ENCODE results near the gene PRC1. TPM values are rescaled to one million over a fixed set of nuclear protein-coding genes. Genes with fewer than 3 reads are reported as not detected.
A peak's percentile ranks its signal among the peaks of the same experiment; 100 is the strongest.

Gene PRC1
- total RNA-seq, 1 experiment from 2014 or later: 125 TPM

DNA sequence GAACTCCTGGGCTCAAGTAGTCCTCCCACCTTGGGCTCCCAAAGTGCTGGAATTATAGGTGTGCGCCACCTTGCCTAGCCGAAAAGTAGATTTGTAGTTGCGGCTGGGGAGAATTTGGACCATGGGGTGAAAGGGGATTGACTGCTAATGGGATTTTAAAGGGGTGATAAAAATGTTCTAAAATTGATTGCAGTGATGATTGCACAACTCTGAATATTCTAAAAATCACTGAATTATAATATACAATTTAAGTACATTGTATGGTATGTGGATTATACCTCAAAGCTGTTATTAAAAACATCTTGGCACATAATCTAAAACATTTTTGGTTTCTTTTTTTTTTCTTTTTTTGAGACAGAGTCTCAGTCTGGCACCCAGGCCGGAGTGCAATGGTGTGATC, 3.9 kb downstream of the PRC1 start:
- BruUV-seq (replicated peaks): no TSS peak
- DNase-seq (ENCODE audit: unreplicated experiment): no peak
- ChIA-PET CTCF (interaction anchor here (0.8 to 7.1 kb wide), 2 partner anchors 33 to 43 kb away, joined by 4 to 65 read pairs; no protein-coding TSS in a partner anchor), POLR2A (interaction anchor here (1.4 to 4.5 kb wide), 4 partner anchors 32 to 55 kb away, joined by 5 to 20 read pairs (median 6); partner anchors contain the start of genes RCCD1, UNC45A and VPS33B)
- Mint-ChIP-seq H3K9me3 (ENCODE audit: unreplicated experiment) (no peaks in the 10 kb centered on the region), H3K4me1 (ENCODE audit: insufficient read depth, unreplicated experiment) (peaks cover 26% of the 10 kb centered on the region), H3K36me3 (ENCODE audit: insufficient read depth, unreplicated experiment) (peaks cover 6% of the 10 kb centered on the region), H3K4me3 (ENCODE audit: unreplicated experiment) (no peak overlapping the region), H3K27me3 (ENCODE audit: insufficient read depth, unreplicated experiment) (no peaks in the 10 kb centered on the region), H3K27ac (ENCODE audit: low read depth, unreplicated experiment) (no peak overlapping the region)
- no peak for TF ChIP-seq CTCF (IDR thresholded peaks at IDR 0.05; ENCODE audit: unreplicated experiment)
- intact Hi-C loops (cut with micrococcal nuclease): no loop called here

DNA sequence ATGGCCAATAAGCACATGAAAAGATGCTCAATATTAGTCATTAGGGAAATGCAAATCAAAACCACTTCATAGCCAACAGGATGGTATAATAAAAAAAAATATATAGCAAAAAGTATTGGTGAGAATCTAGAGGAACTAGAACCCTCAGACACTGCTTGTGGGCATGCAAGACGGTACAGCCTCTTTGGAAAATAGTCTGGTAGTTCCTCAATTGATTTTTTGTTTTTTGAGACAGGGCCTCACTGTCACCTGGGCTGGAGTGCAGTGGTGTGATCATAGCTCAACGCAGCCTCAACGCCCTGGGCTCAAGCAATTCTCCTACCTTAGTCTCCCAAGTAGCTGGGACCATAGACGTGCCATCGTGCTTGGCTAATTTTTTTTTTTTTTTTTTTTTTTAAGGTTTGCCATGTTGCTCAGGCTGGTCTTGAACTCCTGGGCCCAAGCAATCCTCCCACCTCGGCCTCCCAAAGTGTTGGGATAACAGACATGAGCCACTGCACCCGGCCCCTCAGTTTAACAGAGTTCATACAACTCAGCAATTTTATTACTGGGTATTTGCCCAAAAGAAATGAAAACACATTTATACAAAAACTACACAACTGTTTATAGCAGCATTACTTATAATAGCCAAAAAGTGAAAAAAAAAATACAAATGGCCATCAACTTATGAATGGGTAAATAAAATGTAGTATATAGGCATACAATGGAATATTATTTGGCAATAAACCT, 5.1 kb downstream of the PRC1 start:
- CTCF ChIA-PET: interaction anchor here (0.7 to 7.1 kb wide), 3 partner anchors 28 to 952 kb away, joined by 3 to 65 read pairs (median 5); no protein-coding TSS in a partner anchor
- DNase-seq (ENCODE audit: unreplicated experiment): no peak
- no peak for TF ChIP-seq CTCF (IDR thresholded peaks at IDR 0.05; ENCODE audit: unreplicated experiment)
- Mint-ChIP-seq H3K9me3 (ENCODE audit: unreplicated experiment) (no peaks in the 10 kb centered on the region), H3K36me3 (ENCODE audit: insufficient read depth, unreplicated experiment) (peaks cover 6% of the 10 kb centered on the region), H3K4me3 (ENCODE audit: unreplicated experiment) (no peak overlapping the region), H3K4me1 (ENCODE audit: insufficient read depth, unreplicated experiment) (peaks cover 26% of the 10 kb centered on the region), H3K27me3 (ENCODE audit: insufficient read depth, unreplicated experiment) (no peaks in the 10 kb centered on the region), H3K27ac (ENCODE audit: low read depth, unreplicated experiment) (peak overlapping the region; percentile 98)
- BruUV-seq (replicated peaks): no TSS peak
- intact Hi-C loops (cut with micrococcal nuclease): no loop called here
- POLR2A ChIA-PET: interaction anchor here (0.7 to 4.5 kb wide), 7 partner anchors 12 to 755 kb away, joined by 3 to 20 read pairs (median 5); partner anchors contain the start of genes CIB1, GDPGP1, RCCD1 and UNC45A

- intact Hi-C loops (cut with micrococcal nuclease): no loop called here
- ChIA-PET POLR2A (interaction anchor here (0.9 to 4.5 kb wide), 7 partner anchors 9 to 755 kb away, joined by 3 to 20 read pairs (median 5); partner anchors contain the start of genes CIB1, GDPGP1, RCCD1 and UNC45A), CTCF (interaction anchor here (0.7 to 7.1 kb wide), 5 partner anchors 11 to 57 kb away, joined by 3 to 65 read pairs (median 4); no protein-coding TSS in a partner anchor)
- no peaks in the 10 kb centered on the region for H3K27me3 Mint-ChIP-seq (ENCODE audit: insufficient read depth, unreplicated experiment)
- BruUV-seq (replicated peaks): no TSS peak
- peaks cover 26% of the 10 kb centered on the region for H3K4me1 Mint-ChIP-seq (ENCODE audit: insufficient read depth, unreplicated experiment)
- H3K9me3 Mint-ChIP-seq (ENCODE audit: unreplicated experiment): no peaks in the 10 kb centered on the region
- no peak for DNase-seq (ENCODE audit: unreplicated experiment)
- TF ChIP-seq CTCF (IDR thresholded peaks at IDR 0.05; ENCODE audit: unreplicated experiment): no peak
- H3K4me3 Mint-ChIP-seq (ENCODE audit: unreplicated experiment): peak overlapping the region; percentile 58
- H3K36me3 Mint-ChIP-seq (ENCODE audit: insufficient read depth, unreplicated experiment): peaks cover 8% of the 10 kb centered on the region
- H3K27ac Mint-ChIP-seq (ENCODE audit: low read depth, unreplicated experiment): peak overlapping the region; percentile 98
These were observed 6.0 kb downstream of the PRC1 start for GRCh38 chr15:90988296-90988695.

GRCh38 chr15:90987561-90988141, 6.7 kb downstream of the PRC1 start:
- DNase-seq (ENCODE audit: unreplicated experiment): no peak
- BruUV-seq (replicated peaks): no TSS peak
- peak overlapping the region; percentile 58 for H3K4me3 Mint-ChIP-seq (ENCODE audit: unreplicated experiment)
- H3K27me3 Mint-ChIP-seq (ENCODE audit: insufficient read depth, unreplicated experiment): no peaks in the 10 kb centered on the region
- H3K4me1 Mint-ChIP-seq (ENCODE audit: insufficient read depth, unreplicated experiment): peaks cover 26% of the 10 kb centered on the region
- intact Hi-C loops (cut with micrococcal nuclease): no loop called here
- CTCF ChIA-PET: interaction anchor here (0.7 to 7.1 kb wide), 7 partner anchors 10 to 1881 kb away, joined by 3 to 65 read pairs (median 4); no protein-coding TSS in a partner anchor
- peak overlapping the region; percentile 98 for H3K27ac Mint-ChIP-seq (ENCODE audit: low read depth, unreplicated experiment)
- TF ChIP-seq CTCF (IDR thresholded peaks at IDR 0.05; ENCODE audit: unreplicated experiment): no peak
- H3K9me3 Mint-ChIP-seq (ENCODE audit: unreplicated experiment): no peaks in the 10 kb centered on the region
- H3K36me3 Mint-ChIP-seq (ENCODE audit: insufficient read depth, unreplicated experiment): peaks cover 14% of the 10 kb centered on the region
- POLR2A ChIA-PET: interaction anchor here (0.7 to 4.5 kb wide), 10 partner anchors 8 to 754 kb away, joined by 3 to 20 read pairs (median 4); partner anchors contain the start of genes CIB1, GDPGP1, HDDC3 and RCCD1
